Keratinocyte (primary cell): ENCODE data around the gene PTGDS. TPM values are rescaled to one million over a fixed set of nuclear protein-coding genes. Genes with fewer than 3 reads are reported as not detected.

Source experiments
- DNase-seq: peaks from one replicate; pipeline ENCODE4 v3.0.0-alpha.2; 2011; ENCODE audit warnings: low read depth, missing footprints, low spot score
- FAIRE-seq: peaks from 2 replicates; lab custom pipeline; 2011; peaks lifted over from hg19 to GRCh38; lab: Jason Lieb, UNC
- H2AFZ ChIP-seq: 2 replicates; pipeline ENCODE4 v1.6.0; 2012; ENCODE audit warnings: low read length, control low read depth, inconsistent platforms; ENCODE audit not compliant: control insufficient read depth
- H3K27ac ChIP-seq: 2 replicates; pipeline ENCODE4 v1.5.1; 2011; ENCODE audit warnings: low read length; ENCODE audit not compliant: control insufficient read depth, insufficient read depth
- H3K27me3 ChIP-seq: 3 replicates; pipeline ENCODE4 v1.6.0; 2011; ENCODE audit warnings: low read length; ENCODE audit not compliant: control insufficient read depth, insufficient read depth; ENCODE audit errors: extremely low read depth
- H3K36me3 ChIP-seq, 2 experiments: 2 replicates in 1 of 2; 3 replicates in 1 of 2; pipeline ENCODE4 v1.5.1; 2011; ENCODE audit warnings: low read length in 2 of 2, mild to moderate bottlenecking in 1 of 2; ENCODE audit not compliant: control insufficient read depth in 2 of 2, insufficient read depth in 2 of 2; ENCODE audit errors: extremely low read depth in 1 of 2
- H3K4me1 ChIP-seq: 3 replicates; pipeline ENCODE4 v1.5.1; 2011; ENCODE audit warnings: low read length; ENCODE audit not compliant: control insufficient read depth, insufficient read depth; ENCODE audit errors: extremely low read depth
- H3K4me2 ChIP-seq: 3 replicates; pipeline ENCODE4 v1.6.0; 2011; ENCODE audit warnings: low read depth, low read length; ENCODE audit not compliant: control insufficient read depth, insufficient read depth; ENCODE audit errors: extremely low read depth
- H3K4me3 ChIP-seq, 3 experiments: fragments of 200-600 bp in 1 of 3; sonication (generic) in 1 of 3; 2 replicates in 2 of 3; 3 replicates in 1 of 3; pipeline ENCODE4 v1.5.1; 2011 to 2016; ENCODE audit warnings: low read length in 3 of 3, mild to moderate bottlenecking in 3 of 3, control low read depth in 2 of 3, inconsistent platforms in 1 of 3, low read depth in 1 of 3, mixed read lengths in 1 of 3, mixed run types in 1 of 3, moderate library complexity in 1 of 3; ENCODE audit not compliant: control insufficient read depth in 2 of 3, insufficient read depth in 2 of 3; ENCODE audit errors: extremely low read depth in 1 of 3
- H3K79me2 ChIP-seq: 2 replicates; pipeline ENCODE4 v1.6.0; 2012; ENCODE audit warnings: low read length; ENCODE audit not compliant: control insufficient read depth, insufficient read depth
- H3K9ac ChIP-seq: 3 replicates; pipeline ENCODE4 v1.6.0; 2011; ENCODE audit warnings: low read length; ENCODE audit not compliant: control insufficient read depth, insufficient read depth; ENCODE audit errors: extremely low read depth
- H3K9me1 ChIP-seq: 3 replicates; pipeline ENCODE4 v1.6.0; 2011; ENCODE audit warnings: low read length; ENCODE audit not compliant: control insufficient read depth, insufficient read depth; ENCODE audit errors: extremely low read depth
- H3K9me3 ChIP-seq: 2 replicates; pipeline ENCODE4 v1.5.1; 2012; ENCODE audit warnings: low read depth, low read length; ENCODE audit not compliant: control insufficient read depth
- H4K20me1 ChIP-seq: 3 replicates; pipeline ENCODE4 v1.6.0; 2011; ENCODE audit warnings: low read length; ENCODE audit not compliant: control insufficient read depth, insufficient read depth; ENCODE audit errors: extremely low read depth
- CTCF ChIP-seq, 3 experiments: IDR thresholded peaks in 1 of 3; conservative IDR thresholded peaks in 1 of 3; optimal IDR thresholded peaks in 1 of 3; 2 replicates in 2 of 3; 3 replicates in 1 of 3; pipeline versions ENCODE3 to v1.5.1; 2011; ENCODE audit warnings: low read length in 3 of 3, mild to moderate bottlenecking in 3 of 3, moderate library complexity in 2 of 3, control low read depth in 1 of 3, inconsistent platforms in 1 of 3; ENCODE audit not compliant: insufficient read depth in 2 of 3; ENCODE audit errors: extremely low read depth in 1 of 3
- EZH2 ChIP-seq: IDR thresholded peaks from one replicate; pipeline ENCODE4 v1.6.1; 2012; ENCODE audit warnings: inconsistent platforms, mild to moderate bottlenecking, low read length, moderate library complexity
- dilution Hi-C: fragments of 300-500 bp; cut with MboI; formaldehyde crosslinking; loops from one replicate; pipeline ENCODE4 v1.7.0; 2020; ENCODE audit warnings: low sequenced_read_pairs; ENCODE audit not compliant: extremely low pct_ligation_motif_present
- polyA plus RNA-seq, 5 experiments: library from polyadenylated mRNA; depleted of rRNA in 3 of 5; stranded (reverse) in 3 of 5; stranded (forward) in 1 of 5; unstranded in 1 of 5; fragments of >200 nt; gene quantifications; 1 replicate in 1 of 5; 2 replicates in 3 of 5; 3 replicates in 1 of 5; pipeline versions ENCODE4 v1.2.1 to v1.2.3, GENCODE V29; 2011 to 2012; ENCODE audit warnings: missing spikeins in 2 of 5, low read depth in 1 of 5, low replicate concordance in 1 of 5

Gene PTGDS
- polyA plus RNA-seq, 1 donor (not counting 4 experiments of a cell fraction or from before 2014, with no cell fraction given), result not detected

- no peak overlapping the region for H3K9ac ChIP-seq
- H4K20me1 ChIP-seq, result no peaks in the 10 kb centered on the region
- DNase-seq (no peak), FAIRE-seq (no peak)
- no peak overlapping the region for H3K4me3 ChIP-seq
- TF ChIP-seq CTCF (optimal IDR thresholded peaks at IDR 0.05 in 1 of 3, IDR thresholded peaks at IDR 0.05 in 1 of 3, conservative IDR thresholded peaks at IDR 0.05 in 1 of 3; ENCODE audit: extremely low read depth in 1 of 3, insufficient read depth in 2 of 3, low read length in 3 of 3), result no peak
- no peak overlapping the region for H3K4me2 ChIP-seq
- no peaks in the 10 kb centered on the region for H3K27me3 ChIP-seq
- no peaks in the 10 kb centered on the region for H3K4me1 ChIP-seq
- H3K79me2 ChIP-seq, result no peaks in the 10 kb centered on the region
- H3K9me1 ChIP-seq, result no peaks in the 10 kb centered on the region
- H3K9me3 ChIP-seq, result no peaks in the 10 kb centered on the region
- H2AFZ ChIP-seq, result no peak overlapping the region
- H3K36me3 ChIP-seq, result no peaks in the 10 kb centered on the region
- no peak overlapping the region for H3K27ac ChIP-seq
- dilution Hi-C loops, result no loop called here
Measured at GRCh38 chr9:137015976-137016375, 38.7 kb downstream of the PTGDS start.

GRCh38 chr9:137016436-137016835, 39.1 kb downstream of the PTGDS start:
- no peak for FAIRE-seq
- no peak for TF ChIP-seq EZH2
- no peak for TF ChIP-seq CTCF (optimal IDR thresholded peaks at IDR 0.05 in 1 of 3, IDR thresholded peaks at IDR 0.05 in 1 of 3, conservative IDR thresholded peaks at IDR 0.05 in 1 of 3; ENCODE audit: extremely low read depth in 1 of 3, insufficient read depth in 2 of 3, low read length in 3 of 3)
- no peaks in the 10 kb centered on the region for H4K20me1 ChIP-seq
- H3K4me2 ChIP-seq, result no peak overlapping the region
- no peaks in the 10 kb centered on the region for H3K9me1 ChIP-seq
- H3K79me2 ChIP-seq, result no peaks in the 10 kb centered on the region
- no peaks in the 10 kb centered on the region for H3K9me3 ChIP-seq
- no peaks in the 10 kb centered on the region for H3K36me3 ChIP-seq
- no peak overlapping the region for H3K9ac ChIP-seq
- H2AFZ ChIP-seq, result no peak overlapping the region
- H3K4me3 ChIP-seq, result no peak overlapping the region
- no peaks in the 10 kb centered on the region for H3K4me1 ChIP-seq
- H3K27me3 ChIP-seq, result no peaks in the 10 kb centered on the region
- DNase-seq, result no peak
- H3K27ac ChIP-seq, result no peak overlapping the region
- dilution Hi-C loops, result no loop called here
